Stimulated activated CD8-positive, alpha-beta memory T cell treated with anti-CD3 and anti-CD28 coated beads, Interleukin-7, amount 100 ng/mL, for 4 hours (primary cell): ENCODE measurements around the gene RBMS3.
"Not testable (repeated sequence)": the region's sequence is repeated elsewhere in the genome, so short reads cannot be mapped to it uniquely, and the experiment has no call there.

ENCODE experiments used
- DNase-seq, 2 donors: peaks; one replicate each; pipeline ENCODE4 v3.0.0-alpha.2; 2020; ENCODE audit warnings: low read depth in 2 of 2

RBMS3 gene

GRCh38 chr3:29481969-29482767 is 201.3 kb downstream of the RBMS3 start:
- no peak for DNase-seq

DNA sequence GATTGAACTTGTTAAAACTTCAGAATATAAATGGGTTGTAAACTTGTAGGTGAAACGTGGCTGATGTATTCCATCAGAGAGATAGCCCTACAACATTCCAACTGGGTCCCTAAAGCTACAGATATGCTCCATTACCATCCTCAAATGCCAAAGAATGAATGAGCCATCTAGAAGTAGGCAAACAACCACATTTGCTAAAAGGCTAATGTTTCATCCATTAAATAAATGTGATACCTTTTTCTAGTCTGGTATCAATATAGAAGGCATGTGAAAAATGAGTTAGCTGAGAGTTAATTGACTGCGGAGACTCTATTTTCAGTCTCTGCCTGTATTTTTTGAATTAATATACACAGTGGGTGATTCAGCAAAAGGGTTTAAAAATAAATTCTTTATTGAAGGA is 203.8 kb downstream of the RBMS3 start:
- no peak for DNase-seq

DNA sequence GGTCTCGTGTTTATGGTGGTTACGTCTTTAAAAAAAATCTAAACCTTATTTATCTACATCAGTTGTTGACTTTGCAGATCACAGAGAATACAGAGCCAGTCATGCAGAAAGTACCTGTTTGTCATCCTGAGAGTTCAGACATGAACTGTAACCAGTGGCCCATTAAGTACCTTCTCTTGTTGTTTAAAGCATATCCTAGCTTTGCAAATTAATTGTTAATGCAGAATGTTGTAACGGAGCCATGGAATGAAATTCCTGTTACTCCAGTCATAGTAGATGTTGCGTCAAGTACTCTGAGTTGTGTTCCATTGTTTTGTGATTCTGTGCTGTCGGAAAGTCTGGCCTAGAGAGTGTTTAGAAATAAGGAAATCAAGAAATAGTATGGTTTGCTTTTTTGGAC is 205.2 kb downstream of the RBMS3 start:
- DNase-seq, result no peak

DNA sequence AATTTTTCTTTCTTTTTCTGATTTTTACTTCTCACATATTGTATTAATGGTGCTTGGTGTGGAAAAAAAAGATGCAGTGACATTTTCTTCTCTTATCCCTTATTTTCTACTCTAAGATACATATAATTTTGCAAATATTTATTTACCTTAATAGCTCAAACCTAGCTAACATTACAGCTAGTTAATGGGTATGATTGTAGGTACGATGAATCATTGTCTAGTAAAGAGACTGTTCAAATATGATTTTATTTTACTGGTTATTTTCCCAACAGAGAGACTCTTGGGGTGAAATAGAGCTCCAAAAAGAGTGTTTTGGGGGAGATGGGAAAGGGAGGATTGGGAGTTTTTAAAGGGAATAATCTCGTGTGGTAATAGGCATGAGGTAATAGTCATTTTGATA is 206.0 kb downstream of the RBMS3 start:
- no peak for DNase-seq

DNA sequence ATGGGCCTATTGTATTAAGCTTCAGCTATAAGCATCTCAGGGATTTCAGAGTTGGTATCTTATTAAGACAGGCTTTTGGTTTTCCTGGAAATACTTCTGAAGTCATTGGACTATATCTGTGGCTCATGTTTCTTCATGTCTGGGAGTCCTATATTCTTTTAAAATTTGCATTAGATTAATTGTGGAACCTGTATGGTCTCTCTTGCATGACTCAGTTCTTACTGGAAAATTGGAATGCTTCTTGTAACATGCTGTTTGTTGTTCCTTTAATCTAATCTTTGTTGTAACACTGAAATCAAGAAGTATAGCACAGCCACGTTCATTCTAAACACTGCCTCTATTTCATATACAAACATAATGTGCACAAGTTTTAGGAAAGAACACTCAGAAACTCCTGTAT is 208.1 kb downstream of the RBMS3 start:
- no peak for DNase-seq

GRCh38 chr3:29493109-29493508 is 212.2 kb downstream of the RBMS3 start:
- no peak for DNase-seq

DNA sequence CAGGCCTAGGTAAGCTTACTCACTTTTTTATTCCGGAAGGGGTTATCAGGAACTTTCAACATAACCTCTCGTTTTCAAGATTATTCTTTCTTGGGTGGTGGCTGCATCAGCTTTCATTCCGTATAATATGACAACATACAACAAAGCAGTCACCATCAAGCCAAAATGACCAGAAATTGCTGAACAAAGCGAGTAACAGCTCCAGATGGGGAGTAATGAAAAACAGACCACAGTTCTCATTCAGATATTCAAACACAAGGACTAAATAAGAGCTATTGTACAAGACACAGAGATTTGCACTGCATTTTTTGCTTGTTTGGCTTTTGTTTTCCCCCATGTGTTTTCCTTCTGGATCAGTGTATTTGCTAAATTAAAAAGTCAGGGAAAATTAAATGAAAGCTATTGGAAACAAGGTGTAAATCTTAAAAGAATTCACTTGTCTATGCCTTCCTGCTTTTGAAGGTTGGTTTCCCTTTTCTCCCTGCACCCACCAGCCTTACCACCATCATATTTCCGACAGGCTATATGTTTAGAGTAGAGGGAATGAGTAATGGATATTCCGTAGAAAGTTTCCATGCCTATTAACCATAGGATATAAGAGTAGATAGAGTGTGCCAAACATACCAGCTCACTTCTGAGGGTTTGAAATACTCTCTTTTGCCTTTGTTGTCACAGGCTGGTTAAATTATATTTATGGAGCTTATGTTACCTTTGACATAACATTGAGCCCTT is 213.6 kb downstream of the RBMS3 start:
- no peak for DNase-seq

DNA sequence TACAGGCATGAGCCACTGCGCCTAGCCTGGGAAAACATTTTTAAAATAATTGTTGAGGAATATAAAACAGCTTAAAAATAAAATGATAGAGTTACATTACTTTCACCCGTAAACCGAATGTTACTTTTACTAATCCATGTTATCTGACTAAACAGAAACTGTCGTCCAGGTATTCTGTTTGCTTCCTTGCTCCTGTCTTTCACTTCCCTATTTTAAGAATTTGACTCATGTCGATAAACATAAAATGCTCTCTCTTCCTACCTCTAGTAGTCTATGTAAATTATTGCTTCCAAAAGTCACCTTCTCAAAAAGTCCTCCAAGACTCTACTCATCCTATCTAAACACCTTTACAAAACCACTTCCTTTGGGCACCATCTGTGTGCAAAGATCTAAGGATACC is 216.4 kb downstream of the RBMS3 start:
- DNase-seq, result no peak

GRCh38 chr3:29502771-29503170 is 221.9 kb downstream of the RBMS3 start:
- DNase-seq, result no peak

DNA sequence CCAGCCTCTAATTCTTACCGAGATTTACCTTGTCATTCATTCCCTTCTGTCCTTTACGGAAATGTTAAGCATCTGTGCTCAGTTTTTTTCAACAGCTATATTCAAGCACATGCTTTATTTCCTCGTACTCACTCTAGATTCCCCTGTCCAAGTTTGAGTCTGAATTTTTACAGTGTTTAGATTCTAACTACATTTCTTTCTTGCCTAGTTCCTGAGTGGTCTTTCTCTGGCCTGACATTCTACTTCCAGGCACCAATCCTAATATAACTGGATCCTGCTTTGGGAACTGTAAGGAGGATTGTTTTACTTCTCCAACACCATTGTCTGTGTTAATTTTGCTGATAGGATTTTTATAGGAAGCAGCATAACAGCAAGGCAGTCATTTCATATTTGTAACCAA is 222.4 kb downstream of the RBMS3 start:
- DNase-seq, result no peak

DNA sequence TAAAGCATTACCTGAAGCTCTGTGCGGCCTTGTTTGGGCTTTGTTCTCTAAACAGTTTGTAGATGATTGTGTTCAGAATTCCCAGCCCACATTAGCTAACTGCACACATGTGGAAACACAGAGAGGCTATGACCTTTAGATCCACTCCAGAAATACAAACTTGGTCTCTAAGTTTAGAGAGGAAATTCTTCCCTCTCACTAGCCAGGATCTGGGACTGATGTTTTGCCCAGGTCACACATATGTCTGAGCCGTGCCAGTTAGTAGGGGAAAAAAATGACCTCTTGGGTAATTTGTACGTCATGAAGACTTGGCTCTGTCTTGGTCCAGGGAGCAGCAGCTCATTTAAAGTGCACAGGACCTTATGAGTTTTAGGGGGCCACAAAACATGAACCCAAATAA is 223.1 kb downstream of the RBMS3 start:
- no peak for DNase-seq

DNA sequence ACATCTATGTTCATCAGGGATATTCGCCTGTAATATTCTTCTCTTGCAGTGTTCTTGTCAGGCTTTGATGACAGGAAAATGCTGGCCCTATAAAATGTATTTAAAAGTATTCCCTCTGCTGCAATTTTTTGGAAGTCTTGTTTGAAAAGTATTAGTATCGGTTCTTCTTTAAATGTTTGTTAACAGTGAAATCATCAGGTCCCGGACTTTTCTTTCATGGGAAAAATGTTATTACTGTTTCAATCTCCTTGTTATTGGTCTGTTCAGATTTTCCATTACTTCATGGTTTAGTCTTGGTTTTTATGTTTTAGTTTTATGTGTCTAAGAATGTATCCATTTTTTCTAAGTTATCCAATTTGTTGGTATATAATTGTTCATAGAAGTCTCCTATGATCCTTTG is 225.6 kb downstream of the RBMS3 start:
- DNase-seq, result no peak

- DNase-seq, result no peak
Measured at GRCh38 chr3:29511701-29512100, 230.8 kb downstream of the RBMS3 start.

DNA sequence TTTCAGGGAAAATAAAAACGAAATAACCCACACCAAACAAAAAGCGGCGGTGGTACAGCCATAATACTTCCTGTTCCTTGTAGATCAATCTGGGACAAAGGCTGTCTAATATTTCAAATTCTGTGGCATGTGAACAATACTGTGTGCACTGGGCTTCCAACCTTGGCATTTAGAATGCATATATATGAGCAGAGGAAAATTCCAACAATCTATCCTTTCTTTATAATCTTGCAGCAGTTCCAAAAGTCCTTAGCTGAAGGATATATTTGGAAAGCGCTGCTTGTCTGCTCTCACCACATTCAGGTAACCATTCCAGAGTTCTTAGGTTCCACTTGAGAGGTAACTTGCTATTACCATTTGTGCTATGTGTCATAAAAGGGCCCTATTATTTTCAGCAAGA is 231.8 kb downstream of the RBMS3 start:
- no peak for DNase-seq

DNA sequence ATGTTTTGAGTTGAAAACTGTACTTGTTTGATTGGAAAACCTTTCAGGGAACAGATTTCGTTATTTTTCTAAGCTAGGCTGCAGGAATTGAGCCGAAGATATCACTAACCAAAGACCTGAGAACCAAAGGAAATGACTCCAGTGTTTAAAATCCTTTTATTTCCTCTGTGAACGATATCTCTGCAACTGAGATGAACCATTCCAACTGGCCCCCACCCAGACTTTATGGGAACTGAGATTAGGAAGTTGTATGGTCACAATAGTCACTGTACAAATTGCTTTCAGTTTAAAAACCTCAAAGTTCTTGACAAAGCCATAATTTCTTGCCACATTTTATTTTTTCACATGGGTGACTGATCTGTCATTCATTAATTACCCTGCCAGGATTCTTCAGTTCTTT is 232.4 kb downstream of the RBMS3 start:
- DNase-seq, result no peak

DNA sequence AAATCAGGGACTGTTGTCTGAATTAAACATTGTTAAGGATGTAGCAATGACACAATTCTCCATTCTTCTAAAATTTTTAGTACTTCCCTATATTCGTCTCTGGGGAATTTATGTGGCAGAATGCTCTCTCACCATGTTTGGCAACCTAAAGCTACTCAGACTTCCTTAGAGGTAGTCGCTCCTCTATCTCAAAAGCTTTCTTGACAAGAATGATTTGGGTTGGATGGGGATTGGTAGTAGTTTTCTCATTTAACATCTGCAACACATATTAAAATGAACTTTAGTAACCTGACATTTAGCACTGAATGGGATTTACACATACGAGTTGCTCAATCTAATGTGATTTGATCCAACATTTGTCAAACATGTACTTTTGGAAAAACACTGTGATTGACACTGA is 233.3 kb downstream of the RBMS3 start:
- DNase-seq, result no peak

DNA sequence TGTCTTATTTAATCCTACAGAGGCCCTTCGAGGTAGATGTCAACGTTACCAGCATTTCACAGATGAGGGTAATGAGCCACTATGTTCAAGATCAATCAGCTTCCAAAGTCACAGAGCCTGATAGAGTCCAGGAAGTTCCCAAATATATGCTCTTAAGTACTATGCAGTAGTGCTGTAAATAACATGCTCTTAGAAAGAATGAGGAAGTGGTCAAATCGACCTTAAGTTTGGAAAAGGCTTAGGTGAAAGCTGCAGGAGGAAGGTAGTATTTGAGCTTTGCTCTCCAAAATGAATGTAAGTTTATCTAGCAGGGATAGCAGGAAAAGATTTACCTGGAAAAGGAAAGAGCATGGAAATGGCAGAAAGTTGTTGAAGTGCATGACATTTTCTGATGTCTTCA is 234.0 kb downstream of the RBMS3 start:
- DNase-seq, result no peak

- no peak for DNase-seq
Measured at GRCh38 chr3:29515451-29515850, 234.6 kb downstream of the RBMS3 start.

GRCh38 chr3:29516164-29516563 is 235.3 kb downstream of the RBMS3 start:
- DNase-seq, result no peak

DNA sequence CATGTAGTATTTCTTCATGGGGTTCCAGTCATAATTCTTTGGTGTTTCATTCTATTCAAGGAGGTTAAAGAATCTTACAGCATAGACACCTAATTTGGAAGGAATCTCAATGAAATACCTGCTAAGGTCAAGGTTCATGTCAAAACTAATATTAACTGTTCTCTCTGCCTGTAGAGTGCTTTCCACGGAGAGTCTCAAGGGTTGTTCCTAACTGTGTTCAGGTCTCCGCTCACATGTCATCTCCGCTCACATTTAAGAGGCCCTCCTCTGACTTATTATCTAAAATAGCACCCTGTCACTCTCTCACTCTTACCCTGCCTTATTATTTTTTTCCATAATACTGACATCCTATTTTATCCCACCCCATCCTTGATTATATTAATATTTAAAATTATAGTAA is 239.9 kb downstream of the RBMS3 start:
- DNase-seq, result no peak

GRCh38 chr3:29521293-29521692 is 240.4 kb downstream of the RBMS3 start:
- DNase-seq, result no peak

- DNase-seq, result no peak
Measured at GRCh38 chr3:29521751-29522150, 240.9 kb downstream of the RBMS3 start.

- DNase-seq, result not testable (repeated sequence)
Measured at GRCh38 chr3:29524433-29524832, 243.6 kb downstream of the RBMS3 start.
